NCI-H748 treated with DMSO at 0.1 percent for 48 hours (cell line): ENCODE data around the gene NR3C1.

Source experiments
- DNase-seq: peaks from one replicate; lab custom pipeline; 2025; lab: John Stamatoyannopoulos, UW

NR3C1 gene

DNA sequence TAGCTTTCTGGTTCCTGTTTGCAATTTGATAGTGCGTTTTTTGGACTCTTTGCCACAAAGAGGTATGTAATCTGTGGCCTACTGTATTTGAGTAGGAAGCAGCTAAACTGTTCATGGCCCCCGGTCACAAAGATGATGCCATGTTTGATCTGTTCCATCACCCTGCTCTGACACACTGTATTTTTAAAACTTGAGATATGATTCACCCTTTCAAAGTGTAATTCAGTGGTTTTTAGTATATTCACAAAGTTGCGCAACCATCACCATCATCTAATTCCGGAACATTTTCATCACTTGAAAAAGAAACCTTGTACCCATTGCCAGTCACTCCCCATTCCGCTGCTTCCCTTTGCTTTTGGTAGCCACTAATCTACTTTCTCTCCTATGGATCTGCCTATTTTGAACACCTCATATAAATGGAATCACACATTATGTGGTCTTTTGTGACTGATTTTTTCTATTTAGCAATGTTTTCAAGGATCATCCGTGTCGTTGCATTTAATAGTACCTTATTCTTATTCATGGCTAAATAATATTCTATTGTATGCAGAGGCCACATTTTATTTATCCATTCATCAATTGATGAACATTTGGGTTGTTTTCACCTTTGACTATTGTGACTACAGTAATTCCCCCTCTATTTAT lies 141.6 kb downstream of the NR3C1 start:
- no peak for DNase-seq

DNA sequence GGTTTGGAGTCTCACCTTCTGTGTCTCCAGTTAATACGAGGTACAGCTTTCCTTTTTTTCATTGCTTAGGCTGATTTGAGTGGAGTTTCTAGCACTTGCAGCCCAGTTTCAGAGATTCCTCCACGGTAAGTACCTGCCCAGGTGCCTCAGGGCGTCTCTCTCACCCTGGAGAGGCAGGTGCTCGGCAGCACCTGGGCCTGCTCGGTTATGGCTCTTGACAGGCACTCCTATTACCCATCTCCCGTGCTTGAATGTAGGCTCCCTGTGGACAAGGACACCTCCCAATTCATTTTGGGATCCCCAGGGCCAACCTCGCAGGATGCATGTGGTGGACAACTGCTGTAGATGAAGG lies 144.3 kb downstream of the NR3C1 start:
- DNase-seq: no peak

DNA sequence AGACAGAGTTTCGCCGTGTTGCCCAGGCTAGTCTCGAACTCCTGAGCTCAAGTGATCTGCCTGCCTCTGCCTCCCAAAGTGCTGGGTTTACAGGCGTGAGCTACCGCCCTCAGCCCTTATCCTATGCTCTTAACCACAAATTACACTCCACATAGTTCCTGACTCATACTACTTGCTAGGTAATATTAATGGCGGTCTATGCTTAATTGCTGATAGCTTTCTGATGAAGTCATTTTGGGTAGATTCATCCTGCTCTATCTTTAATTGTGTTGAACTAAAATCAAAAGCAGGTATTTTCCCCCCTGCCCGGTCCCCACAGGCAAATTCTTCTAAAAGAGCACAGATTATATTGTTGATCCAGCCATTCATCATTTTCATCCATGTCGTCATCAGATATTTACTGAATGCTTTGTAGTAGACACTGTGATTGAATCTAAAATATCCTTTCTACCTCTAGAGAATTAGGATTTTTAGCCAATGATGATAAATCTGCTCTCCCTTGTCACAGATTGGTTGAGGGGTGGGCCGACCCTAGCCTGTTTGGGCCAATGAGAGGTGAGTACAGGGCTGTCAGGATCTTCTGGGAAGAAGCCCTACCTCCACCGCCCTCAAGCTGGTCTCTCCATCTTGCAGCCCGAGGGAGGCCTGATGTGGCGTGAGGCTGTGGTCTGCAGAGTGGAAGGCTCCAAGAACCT lies 144.8 kb downstream of the NR3C1 start:
- no peak for DNase-seq

DNA sequence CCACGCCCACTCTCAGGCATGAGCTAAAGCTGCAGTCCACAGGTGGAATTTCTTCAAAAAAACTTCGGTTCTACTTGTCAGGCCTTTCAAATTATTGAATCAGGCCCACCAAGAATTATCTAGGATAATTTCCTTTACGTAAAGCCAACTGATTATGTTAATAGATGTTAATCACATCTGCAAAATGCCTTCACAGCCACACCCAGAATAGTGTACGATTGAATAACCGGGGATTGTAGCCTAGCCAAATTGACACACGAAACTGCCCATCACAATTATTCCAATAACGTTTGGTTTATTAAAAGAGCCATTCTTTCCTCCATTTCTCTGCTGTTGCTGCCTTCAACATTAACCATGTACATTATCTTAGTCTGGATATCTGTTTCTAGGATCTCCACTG lies 148.7 kb downstream of the NR3C1 start:
- no peak for DNase-seq

DNA sequence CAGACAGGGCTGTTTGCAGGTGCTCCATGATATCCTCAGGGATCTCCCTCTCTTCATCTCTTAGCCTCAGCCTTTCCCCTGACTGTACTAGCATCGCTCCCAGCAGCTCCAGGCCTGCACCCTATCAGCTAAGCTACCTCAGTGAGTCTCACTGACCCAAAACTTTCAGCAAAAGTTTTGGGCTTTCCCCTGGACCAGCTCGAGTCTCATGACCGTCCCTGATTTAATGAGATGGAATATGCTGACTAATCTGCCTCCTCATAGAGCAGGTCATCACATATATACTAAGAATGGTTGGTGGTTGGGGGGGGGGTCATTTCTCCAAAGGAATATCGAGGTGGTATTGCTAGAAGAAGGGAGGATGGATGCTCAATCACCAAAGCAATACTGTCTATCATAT lies 151.5 kb downstream of the NR3C1 start:
- no peak for DNase-seq

DNA sequence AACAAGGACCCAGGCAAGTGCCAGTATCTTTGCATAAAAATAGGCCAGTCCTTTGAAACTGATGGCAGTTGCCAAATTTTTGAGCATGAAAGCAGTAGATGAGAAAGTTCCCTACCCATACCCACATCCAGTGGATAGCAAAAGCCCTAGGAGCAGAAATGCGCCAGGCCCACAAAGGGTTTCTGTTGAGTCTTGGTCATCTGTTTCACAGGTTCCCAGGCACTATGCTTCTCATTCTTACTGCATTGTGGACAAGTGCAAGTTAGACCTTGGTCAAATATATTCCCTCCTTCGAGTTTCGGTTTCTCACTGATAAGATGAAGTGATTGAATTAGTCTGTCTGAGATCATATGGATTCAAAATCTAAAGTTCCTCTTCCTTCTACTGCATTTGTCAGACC lies 152.3 kb downstream of the NR3C1 start:
- DNase-seq: no peak

DNA sequence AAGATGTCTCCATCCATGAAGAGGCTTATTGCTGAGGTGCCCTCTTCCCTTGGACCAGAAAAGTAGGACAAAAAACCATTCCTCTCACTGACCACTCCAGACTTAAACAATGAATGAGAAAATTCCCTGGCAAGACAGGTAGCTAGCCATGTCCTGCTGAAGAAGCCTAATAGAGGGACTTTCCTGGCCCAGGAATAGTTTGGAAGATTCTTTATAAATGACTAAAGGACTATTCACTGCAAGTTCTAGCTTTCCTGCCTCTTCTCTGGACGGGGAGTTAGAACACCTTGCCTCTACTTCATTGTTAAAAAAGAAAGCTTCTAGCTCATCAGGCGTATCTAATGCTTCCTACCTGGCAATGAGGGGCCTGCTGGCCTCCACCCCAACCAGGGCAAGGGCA lies 153.6 kb downstream of the NR3C1 start:
- no peak for DNase-seq

DNA sequence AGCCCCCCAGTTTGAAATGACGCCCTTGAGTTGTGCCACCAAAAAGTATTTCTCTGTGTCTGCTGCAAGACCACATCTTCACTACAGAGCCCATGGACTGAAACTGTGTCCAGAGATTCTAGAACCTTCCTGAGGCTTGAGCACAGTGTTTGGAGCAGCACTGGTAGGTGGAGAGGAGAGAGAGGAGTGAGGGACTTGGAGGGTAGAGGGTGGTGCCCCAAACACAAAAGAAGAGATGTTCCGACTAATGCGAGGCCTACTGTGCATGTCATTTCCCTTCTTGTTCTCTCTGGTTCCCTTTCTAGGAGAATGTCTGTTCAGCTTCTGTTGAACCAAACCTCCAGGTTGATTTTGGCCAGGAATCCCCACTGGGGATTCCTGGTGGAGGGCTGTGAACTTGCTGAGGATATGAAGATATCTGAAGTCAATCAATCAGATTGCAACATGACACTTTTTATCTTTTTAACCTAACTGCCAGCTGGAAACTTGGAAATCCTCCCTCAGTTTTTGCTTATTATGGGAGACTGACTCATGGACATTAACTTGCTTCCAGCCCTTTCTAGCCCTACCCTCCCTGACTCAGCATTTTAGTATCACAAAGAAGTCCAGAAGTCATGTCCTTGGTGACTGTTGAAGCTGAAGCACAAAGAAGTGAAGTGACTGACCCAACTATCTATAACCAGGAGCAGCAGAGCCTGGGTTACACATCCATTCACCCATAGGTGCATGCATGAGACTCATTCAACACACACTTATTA lies 154.5 kb downstream of the NR3C1 start:
- no peak for DNase-seq

DNA sequence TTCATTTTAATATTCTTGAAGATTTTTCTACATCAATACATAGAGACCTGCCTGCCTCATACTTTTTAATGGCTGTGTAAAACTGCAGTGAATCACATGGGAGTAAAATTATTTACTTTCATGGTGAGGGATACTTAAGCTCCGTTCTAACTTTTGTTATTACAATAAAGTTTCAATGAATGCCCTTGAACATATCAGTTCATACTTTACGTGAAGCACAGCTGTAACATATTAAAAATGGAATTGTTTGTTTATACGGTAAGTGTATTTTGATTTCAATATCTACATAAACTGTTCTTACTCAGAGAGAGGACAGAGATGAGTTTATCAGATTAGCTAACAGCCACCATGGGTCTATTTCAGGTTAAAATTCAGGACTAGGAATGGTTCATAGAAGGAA lies 155.1 kb downstream of the NR3C1 start:
- DNase-seq: no peak

DNA sequence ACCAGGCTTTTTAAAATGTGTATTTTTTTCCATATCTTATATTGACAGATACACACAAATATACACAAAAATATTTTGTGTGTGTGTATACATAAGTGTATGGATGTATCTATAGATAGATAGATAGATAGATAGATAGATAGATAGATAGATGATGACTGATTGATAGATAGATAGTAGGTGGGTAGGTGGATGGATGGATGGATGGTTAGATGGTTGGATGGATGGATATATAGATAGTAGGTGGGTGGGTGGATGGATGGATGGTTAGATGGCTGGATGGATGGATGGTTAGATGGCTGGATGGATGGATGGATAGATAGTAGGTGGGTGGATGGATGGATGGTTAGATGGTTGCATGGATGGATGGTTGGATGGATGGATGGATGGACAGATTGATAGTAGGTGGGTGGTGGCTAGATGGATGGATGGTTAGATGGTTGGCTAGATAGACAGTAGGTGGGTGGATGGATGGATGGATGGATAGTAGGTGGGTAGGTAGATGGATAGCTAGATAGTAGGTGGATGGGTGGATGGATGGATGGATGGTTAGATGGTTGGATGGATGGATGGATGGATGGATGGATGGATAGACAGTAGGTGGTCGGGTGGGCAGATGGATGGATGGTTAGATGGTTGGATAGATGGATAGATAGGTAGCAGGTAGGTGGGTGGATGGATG lies 156.2 kb downstream of the NR3C1 start:
- no peak for DNase-seq

DNA sequence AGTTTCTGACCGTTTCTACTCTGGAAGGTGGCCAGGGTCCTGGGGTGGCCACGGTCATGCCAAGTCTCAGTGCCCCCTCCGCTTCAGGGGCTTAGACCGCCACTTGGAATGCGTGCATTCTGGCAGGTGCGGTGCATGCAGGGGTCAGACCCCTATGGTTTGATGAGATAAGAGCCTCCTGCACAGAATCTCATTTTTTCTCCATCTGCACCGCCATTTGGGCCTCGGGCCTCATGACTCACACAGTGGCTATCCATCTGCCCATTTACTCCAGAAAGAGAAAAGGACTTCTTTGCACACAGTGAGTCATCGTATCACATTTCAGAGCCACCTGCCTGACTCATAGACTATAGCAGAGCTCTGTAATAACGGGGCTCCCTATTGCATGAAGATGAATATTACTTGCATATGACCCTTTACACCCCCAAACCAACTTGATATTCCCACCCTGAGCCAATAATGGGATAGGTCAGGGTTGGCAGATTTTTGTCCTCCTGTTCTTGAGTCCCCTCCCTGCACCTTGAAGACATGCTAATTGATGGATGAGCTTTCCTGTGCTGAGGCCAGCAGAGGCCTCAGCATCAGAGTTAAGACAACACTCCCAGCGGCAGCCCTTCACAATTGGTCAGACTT lies 157.4 kb downstream of the NR3C1 start:
- peak; percentile 80 for DNase-seq

DNA sequence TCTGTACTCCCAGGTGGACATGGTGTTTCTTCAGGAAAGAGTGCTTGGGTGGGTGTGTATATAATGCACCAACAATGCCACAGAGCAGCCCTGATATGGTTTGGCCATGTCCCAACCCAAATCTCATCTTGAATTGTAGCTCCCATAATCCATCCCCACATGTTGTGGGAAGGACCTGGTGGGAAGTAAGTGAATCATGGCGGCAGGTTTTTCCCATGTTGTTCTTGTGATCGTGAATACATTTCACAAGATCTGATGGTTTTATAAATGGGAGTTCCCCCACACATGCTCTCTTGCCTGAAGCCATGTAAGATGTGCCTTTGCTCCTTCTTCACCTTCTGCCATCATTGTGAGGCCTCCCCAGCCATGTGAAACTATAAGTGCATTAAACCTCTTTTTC lies 158.5 kb downstream of the NR3C1 start:
- no peak for DNase-seq

DNA sequence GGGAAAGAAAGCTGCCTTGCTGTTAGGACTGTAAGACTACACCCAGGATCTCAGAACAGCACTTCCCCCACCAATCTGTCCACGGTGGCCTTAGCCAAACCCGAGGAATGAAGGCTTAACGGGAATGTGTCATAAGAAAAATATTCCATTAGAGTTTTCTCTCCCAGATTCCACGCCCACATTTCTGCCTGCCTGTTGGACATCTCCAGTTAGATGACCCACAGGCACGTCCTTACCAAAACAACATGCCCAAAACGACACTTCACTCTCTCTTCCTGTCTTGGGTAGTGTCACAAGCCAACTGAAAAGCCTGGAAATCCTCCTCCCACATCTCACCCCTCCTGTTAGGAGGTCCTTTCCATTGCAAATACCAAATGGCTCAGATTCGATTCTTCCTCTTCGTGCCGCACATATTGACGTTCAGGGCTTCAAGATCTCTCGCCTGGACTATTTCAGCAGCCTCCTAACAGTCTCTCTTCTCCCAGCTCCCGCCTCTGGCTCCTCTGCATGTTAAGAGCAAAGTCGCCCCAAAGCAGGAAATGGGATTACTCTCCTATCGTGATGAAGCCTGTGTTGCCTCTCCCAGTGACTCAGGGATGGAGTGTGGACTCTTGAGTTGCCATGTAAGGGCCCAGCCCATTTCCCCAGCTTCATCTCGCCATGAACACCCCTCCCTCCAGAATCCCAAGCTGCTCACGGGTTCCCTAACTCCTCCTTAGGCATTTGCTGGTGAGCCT lies 159.3 kb downstream of the NR3C1 start:
- DNase-seq: no peak

DNA sequence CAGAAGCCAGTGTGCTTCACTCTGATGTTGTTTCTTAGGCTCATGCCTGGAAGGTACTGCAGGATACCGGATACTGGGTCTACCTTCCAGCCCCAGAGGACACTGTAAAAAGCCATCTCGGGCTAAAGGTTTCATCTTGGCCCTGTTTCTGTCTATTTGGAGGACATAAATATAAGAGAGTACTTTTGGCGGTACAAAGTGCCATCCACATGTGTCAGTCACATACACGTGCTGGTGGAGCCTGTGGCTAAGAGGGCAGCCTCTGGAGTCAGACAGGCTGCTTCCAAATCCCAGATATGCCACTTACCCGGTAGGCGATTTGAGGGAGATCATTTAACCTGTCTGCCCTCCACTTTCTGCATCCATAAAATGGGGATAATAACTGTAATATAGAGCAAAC lies 160.4 kb downstream of the NR3C1 start:
- no peak for DNase-seq

DNA sequence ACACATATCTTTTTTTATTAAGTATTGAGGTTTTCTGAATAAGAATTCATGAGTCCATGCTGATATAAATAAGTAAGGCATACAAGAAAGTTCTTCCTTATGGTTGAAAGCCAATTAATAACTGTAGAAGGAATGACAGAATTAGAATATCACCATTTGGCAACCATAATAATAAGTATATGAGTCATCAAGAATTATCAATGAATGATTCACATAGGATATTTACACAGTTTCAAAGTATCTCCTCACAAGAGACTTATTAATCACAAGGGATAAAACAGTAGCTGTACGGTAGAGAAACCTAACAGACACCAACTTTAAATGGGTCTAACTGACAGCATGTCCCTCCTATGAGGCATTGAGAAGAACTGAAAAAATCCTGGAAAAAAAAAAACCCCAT lies 161.6 kb downstream of the NR3C1 start:
- no peak for DNase-seq

DNA sequence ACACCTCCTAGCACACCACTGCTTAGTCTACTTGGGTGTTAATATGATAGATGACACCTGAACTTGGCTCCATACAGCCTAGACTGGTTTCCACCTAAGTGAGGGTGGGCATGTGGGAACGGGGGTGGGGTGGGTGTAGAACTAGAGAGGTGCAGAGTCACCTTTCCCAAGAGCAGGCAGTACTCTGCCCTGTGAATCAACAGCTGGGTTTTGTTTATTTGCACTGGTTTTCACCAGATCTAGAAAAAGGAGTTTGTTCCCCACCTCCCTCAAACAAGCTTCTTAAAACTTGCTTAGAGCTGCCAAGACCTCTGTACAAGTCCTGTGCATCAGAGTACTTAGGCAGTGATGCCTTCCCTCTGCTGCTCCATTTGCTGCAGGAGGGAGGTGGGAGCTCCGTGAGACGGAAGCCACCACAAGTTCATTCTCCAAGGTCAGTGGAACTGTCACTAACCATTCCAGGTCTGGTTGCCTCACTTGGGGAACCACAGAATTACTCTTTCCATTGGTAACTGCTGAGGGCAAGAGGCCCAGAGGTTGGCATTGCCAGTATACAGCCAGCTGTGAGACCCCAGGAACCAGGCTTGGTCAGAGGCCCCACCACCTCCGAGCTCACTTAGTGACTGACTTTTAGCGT lies 163.5 kb downstream of the NR3C1 start:
- DNase-seq: no peak

DNA sequence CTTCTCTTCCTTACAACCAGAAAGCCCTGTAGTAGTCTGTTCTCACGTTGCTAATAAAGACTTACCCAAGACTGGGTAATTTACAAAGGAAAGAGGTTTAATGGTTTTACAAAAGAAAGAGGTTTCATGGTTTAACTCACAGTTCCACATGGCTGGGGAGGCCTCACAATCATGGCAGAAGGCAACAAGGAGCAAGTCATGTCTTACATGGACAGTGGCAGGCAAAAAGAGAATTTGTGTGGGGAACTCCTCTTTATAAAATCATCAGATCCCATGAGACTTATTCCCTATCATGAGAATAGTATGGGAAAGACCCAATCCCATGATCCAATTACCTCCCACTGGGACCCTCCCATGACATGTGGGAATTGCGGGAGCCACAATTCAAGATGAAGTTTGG lies 164.9 kb downstream of the NR3C1 start:
- DNase-seq: no peak

DNA sequence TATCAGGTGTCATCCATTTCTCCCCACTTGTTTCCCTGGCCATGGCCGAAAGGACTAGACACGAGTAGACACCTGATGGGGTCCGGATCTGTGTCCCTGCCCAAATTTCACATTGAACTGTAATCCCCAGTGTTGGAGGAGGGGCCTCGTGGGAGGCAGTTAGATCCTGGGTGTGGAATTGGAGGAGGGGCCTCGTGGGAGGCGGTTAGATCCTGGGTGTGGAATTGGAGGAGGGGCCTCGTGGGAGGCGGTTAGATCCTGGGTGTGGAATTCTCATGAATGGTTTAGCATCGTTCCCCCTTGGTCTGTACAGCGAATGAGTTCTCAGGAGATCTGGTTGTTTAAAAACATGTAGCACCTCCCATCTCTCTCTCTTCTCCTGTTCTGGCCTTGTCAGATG lies 165.8 kb downstream of the NR3C1 start:
- DNase-seq: no peak

DNA sequence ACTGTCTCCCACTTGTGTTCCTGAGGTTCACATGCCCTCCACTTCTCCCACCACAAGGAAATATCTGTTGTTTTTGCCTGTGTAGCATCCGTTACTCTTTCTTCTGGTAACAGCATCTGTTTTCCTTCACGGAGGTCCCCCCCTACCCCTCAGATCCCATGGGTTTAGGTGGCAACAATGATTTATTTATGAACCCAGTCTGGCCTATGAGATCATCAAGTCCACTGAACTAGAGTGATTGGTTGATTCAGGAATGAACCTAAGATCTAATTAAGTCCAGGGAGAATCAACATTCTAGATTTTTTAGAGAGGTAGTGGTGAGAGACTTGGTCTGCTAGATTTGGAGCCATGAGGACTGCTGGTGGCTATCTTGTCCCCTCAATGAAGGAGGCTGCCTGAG lies 166.8 kb downstream of the NR3C1 start:
- DNase-seq: no peak

DNA sequence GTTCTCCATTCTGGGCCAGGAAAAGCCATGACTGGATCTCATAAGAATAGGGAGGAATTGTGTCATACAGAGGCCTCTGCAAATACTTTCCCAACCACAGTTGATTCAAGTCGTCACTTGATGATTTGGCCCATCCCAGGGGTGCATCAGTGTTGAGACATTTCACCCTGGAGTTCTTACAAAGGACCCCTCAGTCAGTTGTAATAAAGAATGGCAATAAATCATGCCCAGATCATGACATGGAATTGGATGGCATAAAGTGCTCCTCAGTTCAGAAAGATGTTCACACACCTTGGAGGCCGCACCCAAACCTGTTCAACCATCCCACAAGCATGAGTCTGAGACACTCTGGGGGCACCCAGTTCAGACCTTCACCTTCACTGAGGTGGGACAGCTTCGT lies 168.1 kb downstream of the NR3C1 start:
- DNase-seq: no peak

DNA sequence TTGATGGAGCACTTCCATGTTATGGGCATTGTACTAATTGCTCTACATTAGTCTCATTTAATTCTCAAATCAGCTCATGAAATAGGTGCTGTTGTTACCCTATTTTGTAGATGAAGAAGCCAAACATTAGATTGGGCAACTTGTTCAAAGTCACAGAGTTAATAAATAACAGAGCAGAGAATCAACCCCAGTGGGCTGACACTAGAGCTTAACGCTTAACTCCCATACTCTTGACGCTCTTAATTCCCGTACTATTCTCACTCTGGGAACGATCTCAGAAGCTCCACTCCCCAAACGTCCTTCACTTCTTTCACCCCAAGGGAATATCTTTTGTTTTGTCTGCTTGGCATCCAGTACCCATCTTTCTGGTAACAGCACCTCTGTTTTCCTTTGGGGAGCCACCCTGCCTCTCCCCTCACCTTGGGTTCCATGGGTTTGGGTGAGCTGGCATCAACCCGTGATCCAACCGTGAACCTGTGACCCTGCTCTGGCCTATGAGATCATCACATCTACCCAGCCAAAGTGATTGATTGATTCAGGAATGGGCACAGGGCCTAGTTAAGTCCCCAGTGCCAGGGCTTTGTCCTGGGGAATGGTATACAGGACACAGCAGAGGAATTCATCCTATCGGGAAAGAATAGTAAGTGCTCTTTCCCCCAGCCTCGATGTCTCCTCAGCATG lies 169.2 kb downstream of the NR3C1 start:
- no peak for DNase-seq
